B cell (primary cell): ENCODE data around the gene NLGN1.

Experiments
- EZH2 ChIP-seq: IDR thresholded peaks from 2 replicates; pipeline ENCODE4 v1.6.1; 2012; ENCODE audit warnings: borderline replicate concordance, low read depth, mild to moderate bottlenecking, moderate library complexity, low read length; ENCODE audit not compliant: insufficient read depth, poor library complexity, severe bottlenecking
- TF ChIP-seq, protein P1 (sequence below): fragments of 200-600 bp; IDR thresholded peaks from one replicate; pipeline ENCODE4 v1.8.0; 2022; ENCODE audit warnings: antibody characterized with exemption, mild to moderate bottlenecking

DNA sequence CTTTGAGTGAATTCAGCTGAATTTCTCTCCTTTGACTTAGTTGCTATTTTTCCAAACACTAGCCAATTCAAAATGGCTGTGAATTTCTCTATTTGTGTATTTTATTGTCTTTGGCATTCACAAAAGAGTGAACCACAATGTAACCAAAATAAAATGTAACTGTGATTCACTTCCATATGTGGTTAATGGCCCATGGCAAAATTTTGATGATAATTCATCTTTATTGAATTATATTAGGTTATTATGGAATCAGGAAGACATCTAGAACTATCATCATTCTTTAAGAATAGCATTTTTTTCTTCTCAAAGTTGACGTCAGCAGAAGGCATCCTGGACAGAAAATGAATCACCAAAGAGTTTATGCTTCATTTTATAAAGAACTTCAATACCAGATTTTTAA is 756.3 kb downstream of the NLGN1 start:
- TF ChIP-seq, protein P1, sequence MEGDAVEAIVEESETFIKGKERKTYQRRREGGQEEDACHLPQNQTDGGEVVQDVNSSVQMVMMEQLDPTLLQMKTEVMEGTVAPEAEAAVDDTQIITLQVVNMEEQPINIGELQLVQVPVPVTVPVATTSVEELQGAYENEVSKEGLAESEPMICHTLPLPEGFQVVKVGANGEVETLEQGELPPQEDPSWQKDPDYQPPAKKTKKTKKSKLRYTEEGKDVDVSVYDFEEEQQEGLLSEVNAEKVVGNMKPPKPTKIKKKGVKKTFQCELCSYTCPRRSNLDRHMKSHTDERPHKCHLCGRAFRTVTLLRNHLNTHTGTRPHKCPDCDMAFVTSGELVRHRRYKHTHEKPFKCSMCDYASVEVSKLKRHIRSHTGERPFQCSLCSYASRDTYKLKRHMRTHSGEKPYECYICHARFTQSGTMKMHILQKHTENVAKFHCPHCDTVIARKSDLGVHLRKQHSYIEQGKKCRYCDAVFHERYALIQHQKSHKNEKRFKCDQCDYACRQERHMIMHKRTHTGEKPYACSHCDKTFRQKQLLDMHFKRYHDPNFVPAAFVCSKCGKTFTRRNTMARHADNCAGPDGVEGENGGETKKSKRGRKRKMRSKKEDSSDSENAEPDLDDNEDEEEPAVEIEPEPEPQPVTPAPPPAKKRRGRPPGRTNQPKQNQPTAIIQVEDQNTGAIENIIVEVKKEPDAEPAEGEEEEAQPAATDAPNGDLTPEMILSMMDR = no peak
- no peak for TF ChIP-seq EZH2
